ENCODE results near the gene CDK5RAP2. TPM values are rescaled to one million over a fixed set of nuclear protein-coding genes. Genes with fewer than 3 reads are reported as not detected.

CDK5RAP2 gene
- total and polyA plus RNA-seq, 10 of the 15 experiments (the other 5 are each of a cell fraction or from before 2014, with no cell fraction given), result 16.2 to 53.5 (median 34.5) TPM

GRCh38 chr9:120435091-120435490 lies 144.9 kb downstream of the CDK5RAP2 start (continued):
- TF ChIP-seq PKNOX1 (IDR thresholded peaks at IDR 0.05), result no peak

- H3K79me2 ChIP-seq (ENCODE audit: control insufficient read depth, insufficient read depth, low read length), result no peaks in the 10 kb centered on the region
- H2AFZ ChIP-seq (ENCODE audit: control insufficient read depth, low read depth, low read length), result no peak overlapping the region
- ChIA-PET CTCF (no interaction called here), SMC1A (ENCODE audit: uncharacterized antibody, unreplicated experiment) (no interaction called here), RAD21 (ENCODE audit: unreplicated experiment) (no interaction called here), POLR2A (no interaction called here)
- H3K4me1 ChIP-seq (ENCODE audit: control insufficient read depth, insufficient read depth, low read length), result no peaks in the 10 kb centered on the region
- FAIRE-seq, result no peak
- no peak for ATAC-seq
- no peaks in the 10 kb centered on the region for H3K9me3 ChIP-seq (replicated peaks; ENCODE audit: control insufficient read depth, insufficient read depth, low read length)
- no peak overlapping the region for H3K4me2 ChIP-seq (ENCODE audit: control insufficient read depth, insufficient read depth)
- H3K27me3 ChIP-seq (replicated peaks in 1 of 2; ENCODE audit: control insufficient read depth in 2 of 2, insufficient read depth in 2 of 2, low read length in 1 of 2), result no peaks in the 10 kb centered on the region
- H3K36me3 ChIP-seq (ENCODE audit: control insufficient read depth in 2 of 2, insufficient read depth in 2 of 2, low read length in 1 of 2), result peaks cover 10 to 11% of the 10 kb centered on the region in 2 experiments
- DNase-seq (ENCODE audit: low read depth, low spot score), result no peak
- in situ Hi-C loops (cut with MboI) (no loop called here), intact Hi-C loops (cut with micrococcal nuclease; ENCODE audit: unreplicated experiment) (no loop called here)
- no peak for TF ChIP-seq RCOR1 (conservative IDR thresholded peaks at IDR 0.05; ENCODE audit: low read depth, low read length)
- no peak overlapping the region for H3K27ac ChIP-seq (ENCODE audit: control insufficient read depth, insufficient read depth)
- no peak overlapping the region for H3K4me3 ChIP-seq
- H3K9ac ChIP-seq (ENCODE audit: control insufficient read depth, insufficient read depth, low read length), result no peak overlapping the region
- H4K20me1 ChIP-seq (ENCODE audit: control insufficient read depth, insufficient read depth), result no peaks in the 10 kb centered on the region
- no TSS peak for BruUV-seq (replicated peaks)
- 100% methylated on average over 6 of the region's 6 CpGs for WGBS (ENCODE audit: insufficient coverage, insufficient replicate concordance, low lambda C conversion rate, missing lambda C conversion rate)
These were observed 145.4 kb downstream of the CDK5RAP2 start for GRCh38 chr9:120434532-120434931.

- H3K4me1 ChIP-seq (ENCODE audit: control insufficient read depth, insufficient read depth, low read length), result no peaks in the 10 kb centered on the region
- no peaks in the 10 kb centered on the region for H3K9me3 ChIP-seq (replicated peaks; ENCODE audit: control insufficient read depth, insufficient read depth, low read length)
- no peak overlapping the region for H3K9ac ChIP-seq (ENCODE audit: control insufficient read depth, insufficient read depth, low read length)
- ChIA-PET SMC1A (ENCODE audit: uncharacterized antibody, unreplicated experiment) (no interaction called here), RAD21 (ENCODE audit: unreplicated experiment) (no interaction called here), CTCF (no interaction called here), POLR2A (no interaction called here)
- no peak for DNase-seq (ENCODE audit: low read depth, low spot score)
- intact Hi-C loops (cut with micrococcal nuclease; ENCODE audit: unreplicated experiment) (no loop called here), in situ Hi-C loops (cut with MboI) (no loop called here)
- no peak overlapping the region for H3K4me3 ChIP-seq
- no peak overlapping the region for H3K27ac ChIP-seq (ENCODE audit: control insufficient read depth, insufficient read depth)
- no peak for FAIRE-seq
- no peaks in the 10 kb centered on the region for H3K79me2 ChIP-seq (ENCODE audit: control insufficient read depth, insufficient read depth, low read length)
- WGBS (ENCODE audit: insufficient coverage, insufficient replicate concordance, low lambda C conversion rate, missing lambda C conversion rate), result 95% methylated on average over 4 of the region's 4 CpGs
- BruUV-seq (replicated peaks), result no TSS peak
- H2AFZ ChIP-seq (ENCODE audit: control insufficient read depth, low read depth, low read length), result no peak overlapping the region
- no peaks in the 10 kb centered on the region for H4K20me1 ChIP-seq (ENCODE audit: control insufficient read depth, insufficient read depth)
- TF ChIP-seq RBBP5 (conservative IDR thresholded peaks at IDR 0.05), result no peak
- H3K27me3 ChIP-seq (replicated peaks in 1 of 2; ENCODE audit: control insufficient read depth in 2 of 2, insufficient read depth in 2 of 2, low read length in 1 of 2), result no peaks in the 10 kb centered on the region
- peaks cover 5 to 6% of the 10 kb centered on the region in 2 experiments; a peak in 3 of 4 replicates for H3K36me3 ChIP-seq (ENCODE audit: control insufficient read depth in 2 of 2, insufficient read depth in 2 of 2, low read length in 1 of 2)
- H3K4me2 ChIP-seq (ENCODE audit: control insufficient read depth, insufficient read depth), result no peak overlapping the region
- no peak for ATAC-seq
These were observed 146.3 kb downstream of the CDK5RAP2 start for GRCh38 chr9:120433701-120434100.
